GM23338 (cell line): Measurements from ENCODE around the gene EPO. TPM values are rescaled to one million over a fixed set of nuclear protein-coding genes. Genes with fewer than 3 reads are reported as not detected.

Experiments
- polyA plus RNA-seq: library from polyadenylated mRNA; unstranded; fragments of >200 nt; fragmentation: Nextera tagmentation; extraction: Ambion mirVana; gene quantifications from 2 replicates; pipeline ENCODE4 v1.2.1, GENCODE V29; 2016
- total RNA-seq: library from RNA; depleted of rRNA; stranded (reverse); fragments of >200 nt; shearing (Covaris generic); gene quantifications from 2 replicates; pipeline ENCODE4 v1.2.3, GENCODE V29; 2014; rRNA removed

EPO gene
- total and polyA plus RNA-seq, 2 experiments from 2014 or later, result 1.0 TPM; not detected in 1

Other genes with a start within 250 kb of the EPO start
- 22.6 and 24.9 TPM in 2 replicates for gene TSC22D4, start 241.3 kb upstream of the EPO start, total RNA-seq
- 14.6 and 16.4 TPM in 2 replicates for gene TSC22D4, start 241.3 kb upstream of the EPO start, polyA plus RNA-seq
- gene NYAP1, start 236.5 kb upstream of the EPO start, total RNA-seq, result 2.3 and 4.9 TPM in 2 replicates
- 0.19 and 0.49 TPM in 2 replicates for gene NYAP1, start 236.5 kb upstream of the EPO start, polyA plus RNA-seq
- gene AGFG2, start 181.3 kb upstream of the EPO start, total RNA-seq, result 2.4 and 8.9 TPM in 2 replicates
- gene AGFG2, start 181.3 kb upstream of the EPO start, polyA plus RNA-seq, result 2.2 and 2.3 TPM in 2 replicates
- 2.0 and 4.1 TPM in 2 replicates for gene SAP25, start 146.6 kb upstream of the EPO start, total RNA-seq
- gene SAP25, start 146.6 kb upstream of the EPO start, polyA plus RNA-seq, result 3.8 and 3.9 TPM in 2 replicates
- gene LRCH4, start 134.3 kb upstream of the EPO start, total RNA-seq, result 51.0 and 51.5 TPM in 2 replicates
- gene LRCH4, start 134.3 kb upstream of the EPO start, polyA plus RNA-seq, result 21.4 and 21.8 TPM in 2 replicates
- gene FBXO24, start 134.1 kb upstream of the EPO start, total RNA-seq, result 0.70 and 2.4 TPM in 2 replicates
- gene FBXO24, start 134.1 kb upstream of the EPO start, polyA plus RNA-seq, result 0.82 and 2.1 TPM in 2 replicates
- gene PCOLCE, start 118.1 kb upstream of the EPO start, total RNA-seq, result 33.3 and 45.5 TPM in 2 replicates
- 70.4 and 81.2 TPM in 2 replicates for gene PCOLCE, start 118.1 kb upstream of the EPO start, polyA plus RNA-seq
- 15.1 and 15.3 TPM in 2 replicates for gene MOSPD3, start 107.9 kb upstream of the EPO start, total RNA-seq
- gene MOSPD3, start 107.9 kb upstream of the EPO start, polyA plus RNA-seq, result 18.6 and 23.5 TPM in 2 replicates
- 4.2 and 5.6 TPM in 2 replicates for gene TFR2, start 78.9 kb upstream of the EPO start, total RNA-seq
- gene TFR2, start 78.9 kb upstream of the EPO start, polyA plus RNA-seq, result 3.7 and 4.3 TPM in 2 replicates
- gene ACTL6B, start 64.0 kb upstream of the EPO start, total RNA-seq, result 0.69 TPM in 1 of 2 replicates, not detected in the other
- 2.5 and 3.5 TPM in 2 replicates for gene ACTL6B, start 64.0 kb upstream of the EPO start, polyA plus RNA-seq
- 153 and 156 TPM in 2 replicates for gene GNB2, start 46.7 kb upstream of the EPO start, total RNA-seq
- 112 and 113 TPM in 2 replicates for gene GNB2, start 46.7 kb upstream of the EPO start, polyA plus RNA-seq
- gene GIGYF1, start 26.2 kb upstream of the EPO start, total RNA-seq, result 50.6 and 69.8 TPM in 2 replicates
- gene GIGYF1, start 26.2 kb upstream of the EPO start, polyA plus RNA-seq, result 40.0 and 40.4 TPM in 2 replicates
- gene POP7, start 14.3 kb upstream of the EPO start, total RNA-seq, result 87.3 and 110 TPM in 2 replicates
- gene POP7, start 14.3 kb upstream of the EPO start, polyA plus RNA-seq, result 216 and 219 TPM in 2 replicates
- 0.03 TPM in 1 of 2 replicates, not detected in the other for gene ZAN, start 13.1 kb downstream of the EPO start, total RNA-seq
- 0.07 TPM in 1 of 2 replicates, not detected in the other for gene ZAN, start 13.1 kb downstream of the EPO start, polyA plus RNA-seq
- 145 and 164 TPM in 2 replicates for gene EPHB4, start 107.1 kb downstream of the EPO start, total RNA-seq
- 22.6 and 23.3 TPM in 2 replicates for gene EPHB4, start 107.1 kb downstream of the EPO start, polyA plus RNA-seq
- 32.3 and 39.9 TPM in 2 replicates for gene SLC12A9, start 132.2 kb downstream of the EPO start, total RNA-seq
- gene SLC12A9, start 132.2 kb downstream of the EPO start, polyA plus RNA-seq, result 9.7 and 10.3 TPM in 2 replicates
- gene TRIP6, start 146.9 kb downstream of the EPO start, total RNA-seq, result 106 and 112 TPM in 2 replicates
- 44.6 and 45.0 TPM in 2 replicates for gene TRIP6, start 146.9 kb downstream of the EPO start, polyA plus RNA-seq
- gene SRRT, start 154.6 kb downstream of the EPO start, total RNA-seq, result 98.3 and 113 TPM in 2 replicates
- 125 and 140 TPM in 2 replicates for gene SRRT, start 154.6 kb downstream of the EPO start, polyA plus RNA-seq
- gene UFSP1, start 169.2 kb downstream of the EPO start, total RNA-seq, result 11.5 and 11.8 TPM in 2 replicates
- gene UFSP1, start 169.2 kb downstream of the EPO start, polyA plus RNA-seq, result 2.0 and 4.1 TPM in 2 replicates
- 1.5 and 3.7 TPM in 2 replicates for gene ACHE, start 175.4 kb downstream of the EPO start, total RNA-seq
- gene ACHE, start 175.4 kb downstream of the EPO start, polyA plus RNA-seq, result 3.6 and 3.9 TPM in 2 replicates
- 16.3 and 19.1 TPM in 2 replicates for gene MUC3A, start 229.1 kb downstream of the EPO start, total RNA-seq
- gene MUC3A, start 229.1 kb downstream of the EPO start, polyA plus RNA-seq, result 44.4 and 45.7 TPM in 2 replicates
- 3.8 and 4.6 TPM in 2 replicates for gene MUC12, start 249.1 kb downstream of the EPO start, total RNA-seq
- gene MUC12, start 249.1 kb downstream of the EPO start, polyA plus RNA-seq, result 18.0 and 21.4 TPM in 2 replicates